HG03442 (cell line): ENCODE measurements around the gene MSANTD7.
"Not testable (repeated sequence)": the region's sequence is repeated elsewhere in the genome, so short reads cannot be mapped to it uniquely, and the experiment has no call there.

Experiments
- ATAC-seq: cut with Tn5 transposase; IDR thresholded peaks from one replicate; pipeline ENCODE4 v1.9.1; 2021; ENCODE audit warnings: mild to moderate bottlenecking, moderate library complexity; ENCODE audit not compliant: unreplicated experiment

The MSANTD7 gene, protein sequence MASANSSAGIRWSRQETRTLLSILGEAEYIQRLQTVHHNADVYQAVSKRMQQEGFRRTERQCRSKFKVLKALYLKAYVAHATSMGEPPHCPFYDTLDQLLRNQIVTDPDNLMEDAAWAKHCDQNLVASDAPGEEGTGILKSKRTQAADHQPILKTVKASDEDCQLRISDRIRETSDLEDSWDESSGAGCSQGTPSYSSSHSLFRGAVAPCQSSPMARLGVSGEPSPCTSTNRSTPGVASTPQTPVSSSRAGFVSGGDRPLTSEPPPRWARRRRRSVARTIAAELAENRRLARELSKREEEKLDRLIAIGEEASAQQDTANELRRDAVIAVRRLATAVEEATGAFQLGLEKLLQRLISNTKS

DNA sequence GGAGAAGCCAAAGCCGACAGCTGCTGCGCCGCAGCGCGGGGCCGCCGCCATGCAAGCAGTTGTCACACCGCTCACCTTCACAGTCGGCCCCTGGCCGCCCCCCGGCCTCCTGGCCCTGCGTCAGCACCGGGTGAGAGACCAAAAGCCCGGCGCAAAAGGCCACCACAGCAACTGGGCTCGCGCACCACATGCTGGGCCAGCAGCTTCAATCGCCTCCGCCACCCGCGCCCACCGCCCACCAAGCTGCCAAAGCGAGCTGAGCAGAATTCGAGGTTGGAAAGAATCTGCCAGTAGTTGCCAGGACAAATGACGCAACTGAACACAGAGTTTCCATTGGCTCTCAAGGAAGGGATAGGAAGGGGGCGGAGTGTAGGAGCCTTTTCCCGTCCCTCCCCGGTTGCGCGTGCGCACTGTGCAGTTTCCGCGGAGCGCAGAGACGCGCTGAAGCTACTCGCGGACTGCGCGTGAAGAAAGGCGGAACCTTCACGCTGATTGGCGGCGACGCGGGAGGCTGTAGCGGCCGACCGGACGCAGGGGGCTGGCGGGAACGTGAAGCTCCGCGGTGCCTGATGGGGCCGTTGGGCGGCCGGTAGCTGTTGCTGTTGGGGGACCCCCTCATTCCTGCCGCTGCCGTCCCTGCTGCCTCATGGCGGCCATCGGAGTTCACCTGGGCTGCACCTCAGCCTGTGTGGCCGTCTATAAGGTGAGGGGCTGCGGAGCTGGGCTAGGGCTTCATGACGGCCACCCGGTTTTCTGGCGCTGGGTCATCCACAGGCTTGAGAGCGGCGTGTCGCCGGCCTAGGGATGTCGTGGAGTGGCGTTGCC is at the start of gene MSANTD7, which contains the start of the genes CDNF and HSPA14:
Gene MSANTD7, plus strand, starts transcription at position 550 of the 825 bp plus-strand sequence. CDS start 3,979 bp downstream, outside the sequence.
Gene CDNF, minus strand, starts transcription at position 281 of the 825 bp plus-strand sequence. Its CDS starts 91 bp downstream, at position 190.
Gene HSPA14, plus strand, starts transcription at position 550 of the 825 bp plus-strand sequence. Its CDS starts 97 bp downstream, at position 647.
- peak; percentile 88 for ATAC-seq

DNA sequence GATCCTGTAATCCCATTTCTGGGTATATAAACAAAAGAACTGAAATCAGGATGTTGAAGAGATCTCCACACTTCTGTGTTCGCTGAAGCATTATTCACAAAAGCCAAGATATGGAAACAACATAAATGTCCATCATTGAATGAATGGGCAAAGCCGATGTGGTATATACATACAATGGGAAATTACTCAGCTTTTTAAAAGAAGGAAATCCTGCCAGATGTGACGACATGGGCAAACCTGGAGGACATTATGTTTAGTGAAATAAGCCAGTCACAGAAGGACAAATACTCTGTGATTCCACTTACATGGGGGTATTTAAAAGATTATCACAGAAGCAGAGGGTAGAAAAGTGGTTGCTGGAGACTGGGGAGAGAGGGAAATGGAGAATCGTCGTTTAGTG is 39.5 kb upstream of the MSANTD7 start:
- no peak for ATAC-seq

DNA sequence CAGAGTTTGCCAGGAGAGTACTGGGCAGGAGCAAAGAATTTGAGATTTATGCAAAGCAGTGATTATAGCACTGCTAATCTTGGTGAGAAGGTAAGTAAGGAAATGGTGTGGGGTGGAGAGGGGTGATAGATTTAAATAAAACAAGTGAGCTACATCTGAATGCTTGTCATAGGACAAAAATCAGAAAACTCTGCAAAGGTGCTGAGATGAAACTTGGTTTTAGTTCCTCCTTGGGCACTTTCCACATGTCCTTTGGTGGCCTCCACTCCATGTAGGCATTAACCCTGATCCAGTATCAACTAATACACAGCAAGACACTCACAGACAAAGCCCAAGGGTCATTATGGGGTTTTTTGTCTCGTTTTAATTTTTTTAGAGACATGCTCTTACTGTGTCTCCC is 37.7 kb upstream of the MSANTD7 start:
- ATAC-seq, result no peak

DNA sequence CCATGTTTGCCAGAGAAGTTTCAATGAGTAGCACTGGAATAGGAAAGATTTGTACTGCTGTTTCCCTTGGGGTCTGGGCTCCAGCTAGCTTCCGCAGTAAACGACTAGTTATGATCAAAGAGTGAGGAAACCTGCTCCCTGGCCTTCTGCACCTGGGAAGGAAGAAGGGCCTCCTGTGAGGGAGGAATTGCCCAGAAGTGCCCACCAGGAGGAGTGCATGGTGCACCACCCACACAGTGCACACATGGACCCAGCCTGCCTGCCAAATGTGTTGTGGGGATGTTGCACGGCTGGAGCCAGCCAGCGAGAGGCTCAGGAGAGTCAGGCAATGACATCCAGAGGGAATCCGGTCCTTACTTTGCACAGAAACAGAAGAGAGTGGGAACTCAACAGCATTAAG is 36.4 kb upstream of the MSANTD7 start:
- ATAC-seq, result no peak

DNA sequence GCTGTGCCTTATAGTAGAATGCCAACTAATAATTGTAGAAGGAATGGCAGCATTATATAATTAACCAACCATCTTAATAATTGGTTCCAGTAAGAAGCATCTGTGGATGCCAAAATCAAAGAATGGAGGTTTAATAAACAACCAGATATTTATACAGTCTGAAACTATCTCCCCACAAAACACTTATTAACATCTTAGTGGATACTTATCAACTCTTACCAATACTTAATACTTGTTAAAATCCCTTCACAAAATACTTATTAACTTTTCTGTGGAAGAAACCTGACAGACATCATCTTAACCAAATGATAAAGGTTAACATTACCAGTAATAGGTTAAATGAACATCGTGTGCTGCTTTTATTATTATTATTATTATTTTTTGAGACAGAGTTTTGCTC is 34.3 kb upstream of the MSANTD7 start:
- ATAC-seq, result no peak

DNA sequence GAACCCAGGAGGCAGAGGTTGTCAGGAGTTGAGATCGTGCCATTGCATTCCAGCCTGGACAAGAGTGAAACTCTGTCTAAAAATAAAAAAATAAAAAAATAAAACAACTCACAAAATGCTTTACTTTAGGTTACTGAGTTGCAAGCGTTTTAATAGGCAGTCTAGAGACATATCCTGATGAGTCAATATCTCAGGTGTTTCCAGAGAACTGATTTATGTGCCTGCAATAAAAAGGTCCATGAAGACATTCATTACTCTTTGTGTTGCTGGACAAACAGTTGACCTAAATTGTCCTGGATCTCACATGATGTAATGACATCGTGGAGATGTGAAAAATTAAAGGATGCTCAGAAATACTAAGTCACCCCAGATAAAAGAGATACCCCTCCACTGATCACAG is 31.8 kb upstream of the MSANTD7 start:
- no peak for ATAC-seq

DNA sequence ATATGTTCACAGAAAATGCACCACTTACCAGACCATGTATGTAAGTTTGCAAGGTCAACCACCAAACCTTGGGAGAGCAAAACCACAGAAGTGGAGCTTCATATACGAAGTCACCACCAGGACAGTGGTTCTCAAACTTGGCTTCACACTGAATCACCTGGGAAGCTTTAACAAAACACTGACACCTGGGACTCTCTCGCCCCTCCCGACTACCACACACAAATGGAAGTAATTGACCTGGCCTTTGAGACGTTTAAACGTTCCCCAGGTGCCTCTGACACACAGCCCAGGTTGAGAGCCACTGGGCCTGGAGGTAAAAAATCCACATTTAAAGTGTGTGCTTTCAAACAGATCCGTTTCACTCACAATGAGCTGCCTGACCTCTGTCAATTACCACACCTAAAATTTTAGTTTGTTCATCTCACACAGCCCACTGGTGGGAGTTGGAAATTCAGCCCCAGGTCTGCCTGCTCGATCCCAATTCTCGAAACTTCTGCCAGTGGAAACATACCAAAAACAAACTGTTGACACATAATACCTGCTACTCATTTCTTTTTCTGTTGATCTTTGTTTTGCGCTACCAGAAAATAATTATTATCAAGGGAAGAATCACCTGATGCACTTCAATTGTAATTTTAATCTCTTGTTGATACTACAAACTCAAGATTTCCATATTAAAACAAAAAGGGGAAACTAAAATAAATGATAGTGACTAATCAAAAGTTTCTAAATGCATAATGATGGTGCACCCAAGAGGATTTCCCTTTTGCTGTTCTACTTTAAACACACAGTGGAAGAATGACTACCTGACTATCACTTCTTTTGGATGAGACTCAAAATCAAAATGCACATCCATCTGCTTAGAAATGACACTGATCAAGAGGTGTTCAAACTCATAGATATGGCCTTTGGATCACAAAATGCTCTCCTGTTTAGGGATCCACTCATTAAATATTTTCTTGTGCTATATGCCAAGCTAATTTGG is 26.8 kb upstream of the MSANTD7 start:
- no peak for ATAC-seq

DNA sequence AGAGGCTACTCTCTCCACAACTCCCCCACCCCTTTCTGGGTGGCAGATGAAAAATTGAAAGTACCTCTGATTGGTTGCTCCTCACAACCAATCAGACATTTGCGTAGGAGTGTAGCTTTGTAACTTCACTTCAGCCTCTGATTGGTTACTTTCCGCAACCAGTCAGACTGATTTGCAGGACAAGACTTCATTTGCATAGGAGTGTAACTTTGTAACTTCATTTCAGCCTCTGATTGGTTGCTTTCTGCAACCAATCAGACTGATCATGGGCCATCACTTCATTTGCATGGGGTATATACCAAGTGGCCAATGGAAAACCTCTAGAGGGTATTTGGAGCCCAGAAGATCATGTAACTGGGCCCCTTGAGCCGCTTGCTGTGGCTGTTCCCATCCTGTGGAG is 25.8 kb upstream of the MSANTD7 start:
- no peak for ATAC-seq

DNA sequence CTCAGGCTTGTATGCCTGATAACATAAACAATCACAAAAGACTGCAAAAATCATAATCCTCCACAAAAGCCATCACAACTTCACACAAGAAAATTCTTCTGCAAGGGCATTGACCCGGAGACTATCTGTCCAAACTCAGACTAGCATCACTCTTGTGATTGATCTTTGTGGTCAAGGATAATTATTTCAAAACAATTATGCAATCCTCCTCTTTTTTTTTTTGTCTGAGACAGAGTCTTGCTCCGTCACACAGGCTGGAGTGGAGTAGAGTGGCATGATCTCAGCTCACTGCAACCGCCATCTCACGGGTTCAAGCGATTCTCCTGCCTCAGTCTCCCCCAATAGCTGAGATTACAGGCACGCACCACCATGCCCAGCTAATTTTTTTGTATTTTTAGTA is 22.4 kb upstream of the MSANTD7 start:
- no peak for ATAC-seq

DNA sequence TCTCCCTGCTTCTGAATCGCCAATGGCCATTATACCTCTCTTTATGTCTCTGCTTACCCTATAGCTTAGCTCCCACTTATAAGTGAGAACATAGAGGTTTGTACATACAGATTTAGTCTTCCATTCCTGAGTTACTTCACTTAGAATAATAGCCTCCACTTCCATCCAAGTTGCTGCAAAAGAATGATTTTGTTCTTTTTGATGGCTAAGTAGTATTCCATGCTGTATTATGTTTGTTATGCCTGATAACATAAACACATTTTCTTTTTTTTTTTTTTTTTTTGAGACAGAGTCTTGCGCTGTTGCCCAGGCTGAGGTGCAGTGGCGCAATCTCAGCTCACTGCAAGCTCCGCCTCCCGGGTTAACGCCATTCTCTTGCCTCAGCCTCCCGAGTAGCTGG is 21.4 kb upstream of the MSANTD7 start:
- ATAC-seq, result not testable (repeated sequence)

DNA sequence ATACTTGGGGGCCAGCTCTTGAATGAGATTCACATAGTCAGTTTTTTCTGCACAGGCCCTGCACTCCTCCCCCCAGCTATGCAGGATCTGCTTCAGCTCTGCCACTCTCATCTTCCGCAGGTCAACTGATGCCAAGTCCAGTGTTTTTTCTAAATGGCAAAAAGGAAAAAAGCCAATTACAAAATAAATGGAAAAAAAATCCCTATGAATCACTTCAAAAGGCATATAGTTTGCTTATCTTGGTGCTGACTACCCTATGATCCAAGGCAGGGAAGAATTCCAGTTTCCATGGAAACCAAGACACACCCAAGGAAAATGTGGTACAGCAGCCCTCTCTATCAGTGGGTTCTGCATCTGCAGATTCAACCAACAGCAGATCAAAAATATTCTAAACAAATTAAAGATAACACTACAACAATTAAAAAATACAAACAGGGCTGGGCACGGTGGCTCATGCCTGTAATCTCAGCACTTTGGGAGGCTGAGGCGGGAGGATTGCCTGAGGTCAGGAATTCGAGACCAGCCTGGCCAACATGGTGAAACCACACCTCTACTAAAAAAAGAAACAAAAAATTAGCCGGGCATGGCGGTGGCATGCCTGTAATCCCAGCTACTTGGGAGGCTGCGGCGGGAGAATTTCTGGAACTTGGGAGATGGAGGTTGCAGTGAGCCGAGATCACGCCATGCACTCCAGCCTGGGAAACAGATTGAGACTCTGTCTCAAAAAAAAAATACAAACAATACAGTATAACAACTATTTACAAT is 17.9 kb upstream of the MSANTD7 start:
- no peak for ATAC-seq

DNA sequence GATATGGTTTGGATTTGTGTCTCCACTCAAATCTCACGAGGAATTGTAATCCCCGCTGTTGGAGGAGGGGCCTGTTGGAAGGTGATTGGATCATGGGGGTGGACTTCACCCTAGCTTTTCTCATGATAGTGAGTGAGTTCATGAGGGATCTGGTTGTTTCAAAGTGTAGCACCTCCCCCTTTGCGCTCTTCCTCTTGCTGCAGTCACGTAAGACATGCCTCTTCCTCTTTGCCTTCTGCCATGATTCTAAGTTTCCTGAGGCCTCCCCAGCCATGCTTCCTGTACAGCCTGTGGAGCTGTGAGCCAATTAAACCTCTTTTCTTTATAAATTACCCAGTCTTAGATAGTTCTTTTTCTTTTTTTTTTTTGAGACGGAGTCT is 17.3 kb upstream of the MSANTD7 start:
- ATAC-seq, result no peak

DNA sequence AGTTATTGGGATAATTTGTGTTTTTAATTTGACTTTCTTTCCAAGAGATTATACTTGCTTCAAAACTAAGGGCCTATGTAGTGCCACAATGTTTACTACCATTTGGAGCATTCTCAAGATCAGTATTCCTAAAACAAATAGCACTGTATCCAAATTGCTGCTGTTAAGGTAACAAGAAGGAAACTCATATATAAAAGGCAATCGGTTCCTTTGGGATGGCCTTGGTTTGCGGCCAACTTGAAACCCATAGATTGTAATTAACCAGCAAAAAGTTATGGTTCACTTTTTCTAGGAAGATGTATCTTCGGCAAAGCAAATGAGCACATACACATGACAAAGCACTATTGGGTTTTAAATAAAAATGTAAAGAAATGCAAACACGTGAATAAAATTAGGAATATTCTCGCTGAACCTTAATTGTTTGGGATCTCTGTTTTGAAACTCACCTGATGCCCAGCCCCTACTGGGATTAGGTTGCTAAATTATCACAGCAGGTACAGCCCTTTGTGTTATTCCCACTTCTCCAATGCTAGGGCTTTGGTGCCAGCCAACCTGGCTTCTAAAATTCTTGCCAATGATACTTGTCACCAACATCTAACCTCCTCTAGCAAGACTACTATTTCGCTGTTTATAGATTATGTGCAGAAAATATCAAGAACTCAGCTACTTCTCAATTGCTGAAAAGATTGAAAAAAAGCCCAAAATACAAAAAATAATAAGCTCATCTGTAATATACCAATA is 16.3 kb upstream of the MSANTD7 start:
- ATAC-seq, result no peak

DNA sequence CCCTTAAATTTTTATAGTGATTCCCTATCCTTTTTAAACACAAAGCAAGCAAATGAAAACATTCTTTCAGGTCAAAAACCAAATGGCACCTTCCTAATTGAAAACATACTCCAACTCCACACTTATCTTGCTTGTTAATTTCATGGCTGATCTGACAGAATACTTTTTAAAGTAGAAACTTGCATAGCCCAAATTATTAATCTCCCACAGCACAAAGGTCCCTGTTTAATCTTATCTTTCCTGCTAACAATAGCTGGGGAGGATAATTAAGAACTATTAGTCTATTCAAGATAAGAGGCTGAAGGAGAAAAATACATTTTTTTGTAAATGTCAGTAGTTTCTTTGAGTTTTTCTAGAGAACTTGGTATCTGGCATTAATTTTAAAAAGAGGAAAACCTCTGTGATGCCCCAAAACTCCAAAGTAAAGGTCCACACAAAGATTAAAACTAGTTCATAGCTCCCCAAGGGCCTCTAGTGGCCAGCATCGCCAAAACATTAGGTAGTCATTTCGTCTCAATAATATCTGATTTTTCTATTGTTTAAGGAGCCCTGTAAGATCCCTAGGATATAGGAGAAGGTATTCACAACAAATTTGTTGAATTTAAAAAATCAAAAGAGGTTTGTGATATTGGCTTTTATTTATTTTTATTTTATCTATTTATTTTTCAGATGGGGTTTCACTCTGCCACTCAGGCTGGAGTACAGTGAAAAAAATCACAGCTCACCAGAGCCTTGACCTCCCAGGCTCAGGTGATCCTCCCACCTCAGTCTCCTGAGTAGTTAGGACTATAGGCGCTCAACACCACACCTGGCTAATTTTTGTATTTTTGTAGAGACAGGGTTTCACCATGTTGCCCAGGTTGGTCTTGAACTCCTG is 15.0 kb upstream of the MSANTD7 start:
- ATAC-seq, result no peak

DNA sequence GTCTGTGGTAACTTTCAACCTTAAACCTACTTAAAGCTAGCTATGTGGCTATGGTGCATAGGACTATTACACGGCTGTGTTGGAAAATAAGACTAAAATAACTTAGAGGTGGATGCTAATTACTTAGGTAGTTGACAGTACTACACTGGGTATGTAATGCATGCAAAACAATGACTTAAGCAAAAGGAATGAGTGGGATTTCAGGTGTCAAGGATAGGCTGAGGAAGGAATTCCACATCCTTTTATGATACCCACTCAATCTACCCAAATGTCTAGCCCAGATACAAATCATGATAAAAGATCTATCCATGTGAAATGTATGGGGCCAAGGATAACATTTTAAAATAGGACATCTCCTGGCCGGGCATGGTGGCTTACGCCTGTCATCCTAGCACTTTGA is 14.1 kb upstream of the MSANTD7 start:
- ATAC-seq, result no peak

DNA sequence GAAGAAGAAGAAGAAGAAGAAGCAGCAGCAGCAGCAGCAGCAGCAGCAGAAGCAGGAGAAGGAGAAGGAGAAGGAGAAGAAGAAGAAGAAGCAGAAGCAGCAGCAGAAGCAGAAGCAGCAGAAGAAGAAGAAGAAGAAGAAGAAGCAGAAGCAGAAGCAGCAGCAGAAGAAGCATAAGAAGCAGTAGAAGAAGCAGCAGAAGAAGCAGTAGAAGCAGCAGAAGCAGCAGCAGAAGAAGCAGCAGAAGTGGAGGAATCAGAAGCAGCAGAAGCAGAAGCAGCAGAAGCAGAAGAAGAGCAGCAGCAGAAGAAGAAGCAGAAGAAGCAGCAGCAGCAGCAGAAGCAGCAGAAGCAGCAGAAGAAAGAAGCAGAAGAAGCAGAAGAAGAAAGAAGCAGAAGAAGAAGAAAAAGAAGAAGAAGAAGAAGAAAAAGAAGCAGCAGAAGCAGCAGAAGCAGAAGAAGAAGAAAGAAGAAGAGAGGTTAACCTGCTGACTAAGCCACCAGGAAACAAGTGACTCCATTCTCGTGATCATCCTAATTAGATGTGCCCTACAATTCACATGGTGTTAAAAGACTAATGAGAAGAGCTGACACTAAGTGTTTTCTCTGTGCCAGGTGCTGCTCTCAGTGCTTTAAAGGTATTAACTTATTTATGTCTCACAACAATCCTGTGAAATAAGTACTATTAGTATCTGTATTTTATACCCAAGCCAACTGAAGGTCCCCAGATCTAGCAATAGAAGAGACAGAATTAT is 11.9 kb upstream of the MSANTD7 start:
- no peak for ATAC-seq

DNA sequence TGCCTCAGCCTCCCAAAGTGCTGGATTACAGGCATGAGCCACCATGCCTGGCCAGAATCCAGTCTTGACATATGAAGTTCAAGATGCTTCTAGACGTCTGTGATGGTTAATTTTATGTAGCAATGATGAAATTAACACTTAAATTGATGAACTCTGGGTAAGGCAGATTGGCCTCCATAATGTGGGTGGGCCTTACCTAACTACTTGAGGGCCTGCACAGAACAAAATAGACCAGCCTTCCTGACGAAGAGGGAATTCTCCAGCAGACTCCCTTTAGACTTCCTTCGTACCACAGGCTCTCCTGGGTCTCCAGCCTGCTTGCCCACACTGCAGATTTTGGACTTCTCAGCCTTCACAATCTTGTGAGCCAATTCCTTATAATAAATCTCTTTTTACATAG is 5.0 kb upstream of the MSANTD7 start:
- no peak for ATAC-seq

DNA sequence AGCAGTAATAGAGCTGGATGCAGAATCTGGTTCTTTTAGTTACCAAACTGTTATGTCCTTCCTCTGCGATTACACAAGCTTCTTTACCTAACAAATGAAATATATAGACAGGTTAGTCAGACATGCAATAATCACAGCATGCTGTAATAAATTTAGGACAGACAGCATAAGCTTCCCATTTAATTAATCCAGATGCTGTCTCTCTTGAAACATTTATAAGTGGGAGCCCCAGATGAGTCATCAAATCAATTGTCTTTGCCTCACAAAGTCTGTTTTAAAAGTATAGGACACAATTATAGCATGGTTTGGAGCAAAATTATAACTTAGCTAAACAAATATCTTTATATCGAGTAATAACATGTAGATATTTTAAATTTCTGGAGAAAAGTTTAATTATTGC is 1.9 kb upstream of the MSANTD7 start:
- ATAC-seq, result no peak
